CMK (cell line): ENCODE data around the gene MIB2.
"Not testable (repeated sequence)": the region's sequence is repeated elsewhere in the genome, so short reads cannot be mapped to it uniquely, and the experiment has no call there.

ENCODE experiments used
- DNase-seq: peaks from one replicate; pipeline ENCODE4 v3.0.0-alpha.2; 2010; ENCODE audit warnings: low read depth

Gene MIB2

DNA sequence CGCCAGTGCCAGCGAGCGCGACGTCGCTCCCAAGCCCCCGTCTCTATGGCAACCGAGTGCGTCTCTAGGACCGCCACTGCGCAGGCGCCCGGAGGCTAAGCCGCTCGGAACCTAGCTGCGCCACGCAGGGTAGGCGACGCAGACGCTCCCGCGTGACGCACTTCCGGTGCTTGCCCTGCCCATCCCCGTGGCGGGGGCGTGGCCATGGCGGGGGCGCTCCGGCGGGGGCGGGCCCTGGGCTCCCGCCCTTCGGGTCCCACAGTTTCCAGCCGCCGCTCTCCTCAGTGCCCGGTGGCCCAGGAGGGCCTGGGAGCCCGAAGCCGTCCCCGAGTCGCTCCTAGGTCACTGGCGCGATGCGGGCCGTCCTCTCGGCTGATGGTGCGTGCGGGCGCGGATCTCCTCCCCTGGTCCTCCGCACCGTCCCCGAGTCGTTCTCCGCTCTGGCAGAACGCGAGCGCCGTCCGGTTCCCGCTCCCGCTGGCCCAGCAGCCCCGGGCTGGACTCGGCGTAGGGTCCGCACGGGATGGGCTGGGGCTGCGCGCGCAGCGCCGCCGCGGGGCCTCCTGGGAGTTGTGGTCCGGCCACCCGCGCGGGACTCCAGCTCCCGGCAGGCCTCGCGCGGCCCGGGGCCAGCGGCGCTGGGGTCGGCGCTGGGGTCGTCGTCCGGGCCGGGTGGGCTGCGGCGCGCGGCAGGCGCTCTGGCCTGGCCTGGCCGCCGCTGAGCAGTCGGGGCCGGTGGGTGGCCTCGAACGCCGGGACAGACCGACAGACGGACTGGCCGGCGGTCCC is at the start of gene MIB2:
MIB2 (plus strand) TSS at position 245 of the 789 bp plus-strand sequence. CDS start 7,953 bp downstream, outside the sequence.
- DNase-seq = peak; percentile 98

DNA sequence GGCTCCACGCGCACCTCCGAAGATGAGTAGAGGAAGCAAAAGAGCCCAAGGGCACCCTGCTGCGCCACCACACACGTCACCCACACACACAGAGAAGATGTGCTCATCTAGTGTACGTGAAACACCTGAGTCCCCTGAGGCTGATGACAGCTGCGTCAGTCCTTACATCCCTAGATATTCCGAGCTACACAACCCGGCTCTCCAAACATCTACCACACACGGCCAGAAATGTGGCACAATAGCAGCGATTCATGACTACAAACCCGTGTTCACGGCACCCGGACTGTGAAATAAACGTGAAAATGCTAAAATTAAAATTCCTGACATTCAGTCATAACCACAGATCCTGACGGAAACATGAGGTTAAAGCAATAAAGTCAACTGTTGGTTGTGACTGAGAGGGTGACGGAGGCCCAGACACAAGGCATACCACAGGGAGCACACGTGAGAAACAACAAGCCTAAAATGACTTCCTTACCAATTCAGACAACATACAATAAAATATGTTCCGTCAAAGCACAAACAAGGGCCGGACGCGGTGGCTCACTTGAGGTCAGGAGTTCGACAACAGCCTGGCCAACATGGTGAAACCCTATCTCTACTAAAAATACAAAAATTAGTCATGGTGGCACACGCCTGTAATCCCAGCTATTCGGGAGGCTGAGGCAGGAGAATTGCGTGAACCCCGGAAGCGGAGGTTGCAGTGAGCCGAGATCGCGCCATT is 48.0 kb upstream of the MIB2 start:
- DNase-seq = no peak

GRCh38 chr1:1567891-1568291 is 47.4 kb upstream of the MIB2 start:
- DNase-seq = no peak

- DNase-seq = no peak
These were observed 46.0 kb upstream of the MIB2 start for GRCh38 chr1:1569341-1569740.

DNA sequence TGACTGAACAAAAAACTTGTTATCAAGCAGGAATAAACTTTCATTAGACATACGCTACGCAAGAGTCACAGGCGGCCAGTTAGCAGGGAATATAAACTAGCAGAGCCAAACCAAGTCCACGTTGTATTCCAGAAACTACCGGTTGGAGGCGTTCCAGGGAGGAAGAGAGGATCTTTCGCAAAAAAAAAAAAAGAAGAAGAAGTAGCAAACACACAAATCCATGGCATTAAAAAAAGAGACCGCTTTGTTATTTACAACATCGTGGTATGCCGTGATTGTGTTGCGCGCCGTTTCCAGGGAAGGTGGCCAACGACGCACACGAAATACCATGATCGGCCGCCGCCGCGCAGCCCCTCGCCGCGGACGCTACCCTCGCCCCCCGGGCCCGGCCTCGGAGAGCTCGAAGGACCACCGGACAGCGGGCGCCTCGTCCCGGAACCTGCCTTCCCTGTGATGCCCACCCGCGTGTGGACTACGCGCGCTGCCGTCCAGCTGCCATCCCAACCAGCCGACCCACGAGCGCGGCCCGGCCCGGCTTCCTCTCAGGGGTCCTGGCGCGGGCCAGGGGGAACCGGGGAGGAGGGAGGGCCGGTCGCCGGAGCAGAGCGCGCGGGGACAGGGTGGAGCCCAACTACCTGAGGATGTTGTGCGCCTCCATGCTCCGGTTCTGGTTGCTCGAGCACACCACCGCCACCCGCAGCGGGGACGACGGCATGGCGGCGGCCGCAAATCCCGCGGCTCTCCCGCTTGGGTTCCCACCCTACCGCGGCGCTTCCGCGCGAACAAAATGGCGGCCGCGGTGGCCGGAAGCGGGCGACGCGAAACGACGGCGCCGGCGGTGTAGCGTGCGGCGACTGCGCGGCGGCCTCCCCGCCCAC is 41.2 kb upstream of the MIB2 start:
- DNase-seq = no peak

- peak; percentile 92 for DNase-seq
These were observed 40.4 kb upstream of the MIB2 start, which contains the start of gene SSU72 for GRCh38 chr1:1574721-1575537. Gene SSU72 (minus strand): TSS chr1:1574863. CDS start chr1:1574557, 306 bp downstream.

DNA sequence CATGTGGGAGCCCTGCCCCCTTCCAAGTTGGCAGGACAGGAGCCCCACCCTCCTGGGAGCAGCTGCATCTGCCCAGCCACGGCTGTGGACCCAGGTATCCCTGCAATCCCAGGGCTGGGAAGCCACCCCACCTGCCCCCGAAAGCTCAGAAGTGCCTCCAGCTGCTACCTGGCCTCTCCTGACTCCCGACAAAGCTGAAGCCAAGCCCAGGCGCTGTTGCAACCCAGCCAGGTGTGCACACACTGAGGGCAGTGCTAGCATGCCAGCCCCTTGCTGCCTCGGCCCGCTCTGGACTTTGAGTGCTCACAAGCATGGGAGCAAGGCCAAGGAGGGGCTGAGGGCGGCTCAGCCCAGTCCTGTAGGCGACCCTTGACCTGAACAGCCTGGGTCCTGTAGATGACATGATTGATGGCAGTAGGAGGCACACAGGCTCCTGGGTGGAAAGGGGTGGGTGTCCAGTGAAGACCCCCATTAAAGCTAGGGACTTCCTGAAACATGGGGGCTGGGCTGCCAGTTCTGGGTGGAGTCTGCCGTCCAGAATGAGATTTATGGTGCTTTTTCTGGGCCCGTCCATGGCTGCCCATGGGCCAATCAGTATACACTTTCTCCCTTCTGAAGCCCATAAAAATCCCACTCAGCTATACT is 37.8 kb upstream of the MIB2 start:
- no peak for DNase-seq

- DNase-seq = no peak
These were observed 36.8 kb upstream of the MIB2 start for GRCh38 chr1:1578371-1578940.

GRCh38 chr1:1582585-1583346 is 32.5 kb upstream of the MIB2 start:
- DNase-seq = no peak

DNA sequence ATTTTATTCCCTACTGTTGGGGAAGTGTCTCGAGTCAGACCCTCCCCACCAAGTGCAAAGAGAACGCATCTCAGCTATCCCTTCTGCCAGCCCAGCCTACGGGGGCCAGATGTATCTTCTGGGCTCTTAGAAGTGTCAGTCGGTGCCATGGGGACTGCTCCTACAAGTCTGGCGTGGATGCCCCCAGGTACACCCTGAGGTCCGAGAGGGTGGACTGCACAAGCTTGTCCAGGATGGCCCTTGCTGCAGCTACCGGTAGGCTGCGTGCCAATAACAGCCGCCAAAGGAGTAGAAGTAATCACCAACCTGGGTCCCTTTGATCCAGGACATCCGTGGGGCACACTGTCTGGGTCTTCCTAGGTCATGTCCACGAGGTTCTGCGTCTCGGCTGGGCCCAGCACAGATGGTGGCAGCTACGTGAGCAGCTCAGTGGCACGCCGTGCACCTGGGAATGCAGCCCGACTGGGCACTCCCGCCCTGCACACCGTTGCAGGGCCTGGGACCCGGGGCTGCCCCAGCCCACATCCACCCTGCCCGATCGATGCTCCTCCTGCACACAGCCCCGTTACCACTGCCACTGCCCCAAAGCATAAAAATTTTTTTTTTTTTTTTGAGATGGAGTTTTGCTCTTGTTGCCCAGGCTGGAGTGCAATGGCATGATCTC is 31.8 kb upstream of the MIB2 start:
- no peak for DNase-seq

DNA sequence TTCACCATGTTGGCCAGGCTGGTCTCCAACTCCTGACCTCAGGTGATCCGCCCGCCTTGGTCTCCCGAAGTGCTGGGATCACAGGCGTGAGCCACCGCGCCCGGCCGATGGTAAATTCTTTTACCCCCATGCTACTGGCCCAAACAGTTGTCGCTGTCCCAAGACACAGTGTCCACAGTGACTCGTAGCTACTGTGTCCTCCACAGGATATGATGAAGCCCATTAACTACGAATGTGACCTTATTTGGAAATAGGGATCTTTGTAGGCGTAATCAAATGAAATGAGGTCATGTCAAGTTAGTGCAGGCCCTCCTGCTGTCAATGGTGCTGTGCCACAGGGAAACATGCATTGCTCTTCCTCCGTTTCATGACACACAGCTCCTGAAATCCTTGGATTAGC is 23.8 kb upstream of the MIB2 start:
- no peak for DNase-seq

- DNase-seq = no peak
These were observed 21.3 kb upstream of the MIB2 start for GRCh38 chr1:1593834-1594601.

- no peak for DNase-seq
These were observed 20.6 kb upstream of the MIB2 start for GRCh38 chr1:1594602-1595260.

- not testable (repeated sequence) for DNase-seq
These were observed 20.0 kb upstream of the MIB2 start for GRCh38 chr1:1595341-1595740.

DNA sequence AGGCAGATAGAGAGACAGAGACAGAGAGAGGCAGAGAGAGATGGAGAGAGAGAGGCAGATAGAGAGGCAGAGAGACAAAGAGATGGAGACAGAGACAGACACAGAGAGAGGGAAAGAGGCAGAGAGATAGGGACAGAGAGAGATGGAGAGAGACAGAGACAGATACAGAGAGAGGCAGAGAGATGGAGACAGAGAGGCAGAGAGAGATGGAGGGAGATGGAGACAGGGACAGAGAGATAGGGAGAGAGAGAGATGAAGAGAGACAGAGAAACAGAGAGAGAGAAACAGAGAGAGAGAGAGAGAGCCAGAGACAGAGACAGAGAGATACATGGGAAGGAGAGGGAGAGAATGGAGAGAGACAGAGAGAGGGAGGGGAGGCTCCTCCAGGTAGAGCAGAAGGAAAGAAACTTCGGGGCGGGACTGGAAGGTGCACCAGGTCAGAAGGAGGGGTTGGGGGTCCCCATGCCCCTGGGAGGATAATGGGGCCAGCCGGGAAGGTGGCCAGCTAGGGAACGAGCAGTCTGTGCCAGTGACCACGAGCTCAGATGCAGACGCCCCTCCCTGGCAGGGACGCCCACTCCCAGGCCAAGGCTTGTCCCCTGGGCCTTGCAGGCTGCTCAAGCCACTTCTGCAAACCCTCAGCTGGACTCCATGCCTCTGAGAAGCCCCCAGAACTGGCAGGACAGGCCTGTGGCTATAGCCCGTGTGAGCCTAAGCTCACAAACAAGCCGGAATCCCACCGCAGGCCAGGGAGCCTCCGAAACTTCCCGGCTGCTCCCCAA is 18.6 kb upstream of the MIB2 start:
- no peak for DNase-seq

GRCh38 chr1:1597275-1597930 is 17.9 kb upstream of the MIB2 start:
- DNase-seq = no peak
